ENCODE measurements around the gene AP3D1.

The AP3D1 gene

DNA sequence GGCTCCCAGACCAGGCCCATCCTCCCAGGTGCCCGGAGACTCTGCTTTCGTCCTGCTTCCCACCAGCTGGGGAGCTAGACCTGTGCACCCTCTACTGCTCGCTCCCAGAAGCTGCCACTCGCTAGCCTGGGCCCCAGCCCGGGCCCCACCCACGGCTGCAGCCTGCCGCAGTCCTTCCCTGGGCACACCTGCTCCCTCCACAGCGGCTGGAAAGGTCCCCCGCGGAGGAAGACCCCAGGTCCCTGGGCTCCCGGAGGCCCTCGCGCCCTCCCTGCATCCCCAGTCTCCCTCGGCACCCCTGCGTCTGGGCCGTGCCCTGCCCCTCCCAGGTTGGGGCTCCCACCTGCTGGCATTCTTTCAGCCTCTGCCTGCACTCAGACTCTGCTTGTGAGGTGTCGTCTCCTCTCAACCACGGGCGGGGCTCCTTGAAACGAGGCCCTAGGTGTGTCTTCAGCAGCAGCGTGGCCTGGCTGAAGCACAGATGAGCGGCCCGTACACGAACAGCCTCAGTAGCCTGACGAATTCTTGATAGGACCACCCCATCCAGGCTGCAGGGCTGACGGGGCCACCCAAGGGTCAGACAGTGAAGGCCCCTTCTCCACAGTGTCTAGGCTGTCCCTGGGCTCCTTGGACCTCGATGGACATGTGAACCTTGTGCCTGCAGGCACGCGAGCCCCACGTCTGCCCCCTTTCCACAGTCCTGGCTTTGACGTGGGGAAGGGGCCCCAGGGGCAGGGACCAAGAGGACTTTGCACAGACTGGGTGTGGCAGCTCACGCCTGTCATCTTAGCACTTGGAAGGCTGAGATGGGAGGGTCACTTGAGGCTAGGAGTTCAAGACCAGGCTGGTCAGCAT lies 40.3 kb upstream of the AP3D1 start:
- H2AK5ac ChIP-seq (ENCODE audit: low read length, severe bottlenecking) = no peak overlapping the region
- H3K27me3 ChIP-seq (ENCODE audit: control insufficient read depth in 1 of 2, insufficient read depth in 1 of 2, low read length in 2 of 2) = no peaks in the 10 kb centered on the region
- no peak overlapping the region for H2BK120ac ChIP-seq (ENCODE audit: low read depth, low read length)
- H4K8ac ChIP-seq (ENCODE audit: low read length) = no peak overlapping the region
- H3K79me1 ChIP-seq (replicated peaks; ENCODE audit: low read length, poor library complexity, severe bottlenecking) = peaks cover 57% of the 10 kb centered on the region
- 95% methylated on average over 31 of the region's 32 CpGs for WGBS
- H2BK12ac ChIP-seq (ENCODE audit: low read length in 2 of 2) = no peak overlapping the region
- H3K4me1 ChIP-seq (ENCODE audit: control insufficient read depth, insufficient read depth, low read depth, low read length) = peaks cover 23% of the 10 kb centered on the region
- H3K9me3 ChIP-seq (ENCODE audit: control insufficient read depth, low read length) = no peaks in the 10 kb centered on the region
- no peak overlapping the region for H2AFZ ChIP-seq (ENCODE audit: low read depth, low read length)
- H3K4ac ChIP-seq (ENCODE audit: low read depth in 1 of 2, low read length in 2 of 2) = no peak overlapping the region
- H4K91ac ChIP-seq (ENCODE audit: low read length) = no peak overlapping the region
- DNase-seq = no peak
- no peak overlapping the region for H3K14ac ChIP-seq (ENCODE audit: low read length in 2 of 2)
- no peak overlapping the region for H3K18ac ChIP-seq (ENCODE audit: low read depth in 1 of 2, low read length in 2 of 2)
- no peak overlapping the region for H3K23ac ChIP-seq (ENCODE audit: low read length in 2 of 2)
- H3K27ac ChIP-seq (ENCODE audit: low read length, poor library complexity, severe bottlenecking) = no peak overlapping the region
- H3K9ac ChIP-seq (ENCODE audit: low read length) = no peak overlapping the region
- H3K4me3 ChIP-seq (ENCODE audit: insufficient read depth in 1 of 2, low read depth in 1 of 2, low read length in 2 of 2) = no peak overlapping the region
- no peak overlapping the region for H2BK5ac ChIP-seq (ENCODE audit: low read depth, low read length, poor library complexity, severe bottlenecking)
- H3K4me2 ChIP-seq (ENCODE audit: low read length, poor library complexity, severe bottlenecking) = no peak overlapping the region
- no peak overlapping the region for H2BK15ac ChIP-seq (ENCODE audit: low read depth, poor library complexity, severe bottlenecking)
- peaks cover 88 to 96% of the 10 kb centered on the region in 2 experiments for H3K36me3 ChIP-seq (ENCODE audit: control insufficient read depth in 1 of 2, insufficient read depth in 2 of 2, low read depth in 1 of 2, low read length in 2 of 2)

DNA sequence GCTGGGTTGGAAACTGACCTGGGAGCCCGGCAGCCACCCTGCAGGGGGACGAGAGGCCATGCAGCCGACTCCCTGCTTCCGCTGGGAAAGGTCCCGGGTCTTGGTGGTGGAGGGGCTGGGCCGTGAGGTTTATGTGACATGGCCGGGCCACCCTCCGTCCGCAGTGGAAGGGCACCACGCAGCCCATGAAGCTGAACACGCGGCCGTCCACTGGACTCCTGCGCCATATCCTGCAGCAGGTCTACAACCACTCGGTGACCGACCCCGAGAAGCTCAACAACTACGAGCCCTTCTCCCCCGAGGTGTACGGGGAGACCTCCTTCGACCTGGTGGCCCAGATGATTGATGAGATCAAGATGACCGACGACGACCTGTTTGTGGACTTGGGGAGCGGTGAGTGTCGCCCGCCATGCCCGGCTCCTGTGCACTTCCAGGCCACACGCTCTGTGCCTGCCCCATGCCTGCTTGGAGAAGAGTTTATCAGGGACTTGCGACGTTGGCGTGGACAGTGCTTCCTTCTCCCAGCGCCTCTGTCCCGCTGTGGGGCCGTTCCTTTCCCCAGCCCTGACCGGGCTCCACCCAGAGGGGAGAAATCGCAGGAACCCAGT lies 39.6 kb upstream of the AP3D1 start:
- no peak overlapping the region for H2AFZ ChIP-seq (ENCODE audit: low read depth, low read length)

DNA sequence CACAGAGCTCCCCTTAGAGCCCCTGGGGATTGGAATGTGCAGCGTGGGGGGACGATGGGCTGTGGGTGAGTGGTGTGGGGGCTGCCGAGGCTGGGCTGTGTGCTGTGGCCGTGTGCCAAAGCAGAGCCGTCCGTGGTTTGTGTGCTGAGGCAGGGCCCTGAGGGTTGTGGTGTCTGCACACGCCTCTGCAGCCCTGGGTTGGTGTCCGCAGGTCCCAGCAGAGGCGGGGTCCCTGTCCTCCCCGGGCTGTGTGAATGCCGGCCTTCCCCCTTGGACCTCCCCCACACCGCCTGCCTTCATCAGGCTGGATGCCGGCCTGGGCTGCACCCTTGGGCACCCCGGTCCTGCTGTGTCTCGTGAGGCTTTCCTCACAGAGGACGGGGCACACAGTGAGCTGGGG lies 38.5 kb upstream of the AP3D1 start:
- Histone ChIP-seq H3K4me3 (ENCODE audit: insufficient read depth in 1 of 2, low read depth in 1 of 2, low read length in 2 of 2) (no peak overlapping the region), H2BK120ac (ENCODE audit: low read depth, low read length) (no peak overlapping the region), H4K91ac (ENCODE audit: low read length) (no peak overlapping the region), H3K27ac (ENCODE audit: low read length, poor library complexity, severe bottlenecking) (no peak overlapping the region), H3K9me3 (ENCODE audit: control insufficient read depth, low read length) (no peaks in the 10 kb centered on the region), H3K27me3 (ENCODE audit: control insufficient read depth in 1 of 2, insufficient read depth in 1 of 2, low read length in 2 of 2) (no peaks in the 10 kb centered on the region), H3K79me1 (replicated peaks; ENCODE audit: low read length, poor library complexity, severe bottlenecking) (peaks cover 49% of the 10 kb centered on the region), H3K18ac (ENCODE audit: low read depth in 1 of 2, low read length in 2 of 2) (no peak overlapping the region), H3K23ac (ENCODE audit: low read length in 2 of 2) (no peak overlapping the region), H3K4me1 (ENCODE audit: control insufficient read depth, insufficient read depth, low read depth, low read length) (peaks cover 31% of the 10 kb centered on the region), H2BK12ac (ENCODE audit: low read length in 2 of 2) (no peak overlapping the region), H4K8ac (ENCODE audit: low read length) (no peak overlapping the region), H3K36me3 (ENCODE audit: control insufficient read depth in 1 of 2, insufficient read depth in 2 of 2, low read depth in 1 of 2, low read length in 2 of 2) (peaks cover 74 to 81% of the 10 kb centered on the region in 2 experiments), H3K4me2 (ENCODE audit: low read length, poor library complexity, severe bottlenecking) (no peak overlapping the region), H2AFZ (ENCODE audit: low read depth, low read length) (no peak overlapping the region), H3K9ac (ENCODE audit: low read length) (no peak overlapping the region), H2BK5ac (ENCODE audit: low read depth, low read length, poor library complexity, severe bottlenecking) (no peak overlapping the region), H2AK5ac (ENCODE audit: low read length, severe bottlenecking) (no peak overlapping the region), H3K14ac (ENCODE audit: low read length in 2 of 2) (no peak overlapping the region), H3K4ac (ENCODE audit: low read depth in 1 of 2, low read length in 2 of 2) (no peak overlapping the region), H2BK15ac (ENCODE audit: low read depth, poor library complexity, severe bottlenecking) (no peak overlapping the region)
- WGBS = 92% methylated on average over 15 of the region's 16 CpGs
- no peak for DNase-seq

More for the DNA sequence above, 39.6 kb upstream of the AP3D1 start:
- H2BK12ac ChIP-seq (ENCODE audit: low read length in 2 of 2) = no peak overlapping the region
- no peak overlapping the region for H3K23ac ChIP-seq (ENCODE audit: low read length in 2 of 2)
- H3K14ac ChIP-seq (ENCODE audit: low read length in 2 of 2) = no peak overlapping the region
- peaks cover 29% of the 10 kb centered on the region for H3K4me1 ChIP-seq (ENCODE audit: control insufficient read depth, insufficient read depth, low read depth, low read length)
- H3K4me2 ChIP-seq (ENCODE audit: low read length, poor library complexity, severe bottlenecking) = no peak overlapping the region
- no peak overlapping the region for H3K27ac ChIP-seq (ENCODE audit: low read length, poor library complexity, severe bottlenecking)
- H3K4me3 ChIP-seq (ENCODE audit: insufficient read depth in 1 of 2, low read depth in 1 of 2, low read length in 2 of 2) = no peak overlapping the region
- no peak overlapping the region for H3K18ac ChIP-seq (ENCODE audit: low read depth in 1 of 2, low read length in 2 of 2)
- no peak overlapping the region for H2BK15ac ChIP-seq (ENCODE audit: low read depth, poor library complexity, severe bottlenecking)
- no peak for DNase-seq
- no peaks in the 10 kb centered on the region for H3K27me3 ChIP-seq (ENCODE audit: control insufficient read depth in 1 of 2, insufficient read depth in 1 of 2, low read length in 2 of 2)
- no peaks in the 10 kb centered on the region for H3K9me3 ChIP-seq (ENCODE audit: control insufficient read depth, low read length)
- H3K4ac ChIP-seq (ENCODE audit: low read depth in 1 of 2, low read length in 2 of 2) = no peak overlapping the region
- peaks cover 54% of the 10 kb centered on the region for H3K79me1 ChIP-seq (replicated peaks; ENCODE audit: low read length, poor library complexity, severe bottlenecking)
- H4K8ac ChIP-seq (ENCODE audit: low read length) = no peak overlapping the region
- H2BK5ac ChIP-seq (ENCODE audit: low read depth, low read length, poor library complexity, severe bottlenecking) = no peak overlapping the region
- no peak overlapping the region for H2BK120ac ChIP-seq (ENCODE audit: low read depth, low read length)
- H4K91ac ChIP-seq (ENCODE audit: low read length) = no peak overlapping the region
- H3K36me3 ChIP-seq (ENCODE audit: control insufficient read depth in 1 of 2, insufficient read depth in 2 of 2, low read depth in 1 of 2, low read length in 2 of 2) = peaks cover 81 to 91% of the 10 kb centered on the region in 2 experiments
- WGBS = 98% methylated on average over 37 of the region's 37 CpGs
- no peak overlapping the region for H2AK5ac ChIP-seq (ENCODE audit: low read length, severe bottlenecking)
- H3K9ac ChIP-seq (ENCODE audit: low read length) = no peak overlapping the region

DNA sequence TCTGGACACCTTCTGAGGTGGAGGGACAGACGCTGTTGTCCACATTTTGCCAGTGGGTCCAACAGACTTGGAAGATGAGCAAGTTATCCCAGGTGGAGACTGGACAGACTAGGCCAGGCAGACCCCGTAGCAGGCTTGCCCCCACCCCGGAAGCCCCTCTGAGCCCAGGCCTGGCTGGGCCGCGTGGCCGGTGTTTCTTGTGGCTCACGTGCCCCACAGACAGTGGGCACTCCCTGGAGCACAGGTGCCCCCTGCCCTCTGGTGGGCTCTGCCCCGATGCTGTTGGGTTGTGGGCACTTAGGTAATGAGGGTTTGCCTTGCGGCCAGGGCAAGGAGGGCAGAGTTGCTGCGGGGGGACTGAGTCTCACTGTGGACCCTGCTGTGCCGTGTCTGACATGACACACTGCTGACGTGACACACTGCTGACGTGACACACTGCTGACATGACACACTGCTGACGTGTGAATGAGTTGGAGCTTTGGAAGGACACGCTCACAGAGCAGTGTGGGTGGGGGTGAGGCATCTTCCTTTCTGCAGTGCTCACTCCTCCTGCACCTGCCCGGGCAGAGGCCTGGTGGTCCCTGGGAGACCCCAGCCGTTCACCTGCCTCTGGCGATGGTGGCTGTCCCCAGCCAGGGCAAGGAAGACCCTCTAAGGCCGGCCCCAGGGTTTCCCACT lies 37.5 kb upstream of the AP3D1 start:
- H3K27me3 ChIP-seq (ENCODE audit: control insufficient read depth in 1 of 2, insufficient read depth in 1 of 2, low read length in 2 of 2) = no peaks in the 10 kb centered on the region
- H3K4ac ChIP-seq (ENCODE audit: low read depth in 1 of 2, low read length in 2 of 2) = no peak overlapping the region
- peaks cover 77 to 78% of the 10 kb centered on the region in 2 experiments for H3K36me3 ChIP-seq (ENCODE audit: control insufficient read depth in 1 of 2, insufficient read depth in 2 of 2, low read depth in 1 of 2, low read length in 2 of 2)
- peak overlapping the region; percentile 12 for H3K9ac ChIP-seq (ENCODE audit: low read length)
- whole genome bisulfite sequencing = 98% methylated on average over 19 of the region's 19 CpGs
- peaks cover 45% of the 10 kb centered on the region for H3K79me1 ChIP-seq (replicated peaks; ENCODE audit: low read length, poor library complexity, severe bottlenecking)
- no peak for DNase-seq
- no peak overlapping the region for H3K27ac ChIP-seq (ENCODE audit: low read length, poor library complexity, severe bottlenecking)
- H2AK5ac ChIP-seq (ENCODE audit: low read length, severe bottlenecking) = no peak overlapping the region
- H2BK120ac ChIP-seq (ENCODE audit: low read depth, low read length) = no peak overlapping the region
- H3K4me1 ChIP-seq (ENCODE audit: control insufficient read depth, insufficient read depth, low read depth, low read length) = peaks cover 40% of the 10 kb centered on the region
- H3K9me3 ChIP-seq (ENCODE audit: control insufficient read depth, low read length) = no peaks in the 10 kb centered on the region
- no peak overlapping the region for H3K4me3 ChIP-seq (ENCODE audit: insufficient read depth in 1 of 2, low read depth in 1 of 2, low read length in 2 of 2)
- H2BK15ac ChIP-seq (ENCODE audit: low read depth, poor library complexity, severe bottlenecking) = no peak overlapping the region
- H2BK12ac ChIP-seq (ENCODE audit: low read length in 2 of 2) = no peak overlapping the region
- no peak overlapping the region for H2AFZ ChIP-seq (ENCODE audit: low read depth, low read length)
- no peak overlapping the region for H3K23ac ChIP-seq (ENCODE audit: low read length in 2 of 2)
- no peak overlapping the region for H4K91ac ChIP-seq (ENCODE audit: low read length)
- no peak overlapping the region for H3K4me2 ChIP-seq (ENCODE audit: low read length, poor library complexity, severe bottlenecking)
- H2BK5ac ChIP-seq (ENCODE audit: low read depth, low read length, poor library complexity, severe bottlenecking) = no peak overlapping the region
- H4K8ac ChIP-seq (ENCODE audit: low read length) = no peak overlapping the region
- H3K14ac ChIP-seq (ENCODE audit: low read length in 2 of 2) = no peak overlapping the region
- H3K18ac ChIP-seq (ENCODE audit: low read depth in 1 of 2, low read length in 2 of 2) = no peak overlapping the region
